GM12878 (cell line): ENCODE results near the gene RAD51B. TPM values are rescaled to one million over a fixed set of nuclear protein-coding genes. Genes with fewer than 3 reads are reported as not detected.

Experiments used
- CBX5 ChIP-seq: sonication (generic); IDR thresholded peaks from 2 replicates; pipeline ENCODE4 v1.6.1; 2016; ENCODE audit warnings: low read depth, moderate library complexity, mild to moderate bottlenecking, inconsistent platforms
- ETV6 ChIP-seq, 2 experiments: fragments of 450-650 bp in 1 of 2; IDR thresholded peaks in 1 of 2; conservative IDR thresholded peaks in 1 of 2; 2 replicates each; pipeline ENCODE4 v1.6.1; 2014; ENCODE audit warnings: antibody characterized with exemption in 1 of 2, borderline replicate concordance in 1 of 2, low read depth in 1 of 2, mild to moderate bottlenecking in 1 of 2, moderate library complexity in 1 of 2
- HCFC1 ChIP-seq: fragments of 150-350 bp; IDR thresholded peaks from 2 replicates; pipeline ENCODE4 v1.6.1; 2014; ENCODE audit warnings: low read length
- NR2C1 ChIP-seq: fragments of 450-650 bp; IDR thresholded peaks from 2 replicates; pipeline ENCODE4 v1.6.1; 2017; ENCODE audit warnings: antibody characterized with exemption, mild to moderate bottlenecking, moderate library complexity
- POLR2AphosphoS2 ChIP-seq: IDR thresholded peaks from 2 replicates; pipeline ENCODE4 v1.6.1; 2011; ENCODE audit warnings: low read depth, mild to moderate bottlenecking, low read length, improper control_type of control experiment, moderate library complexity
- RELA ChIP-seq: fragments of 450-650 bp; IDR thresholded peaks from 2 replicates; pipeline ENCODE4 v1.8.0; 2014; ENCODE audit warnings: borderline replicate concordance; ENCODE audit not compliant: partially characterized antibody
- SMC3 ChIP-seq: IDR thresholded peaks from 2 replicates; pipeline ENCODE4 v1.6.1; 2011; ENCODE audit warnings: low read length, improper control_type of control experiment, borderline replicate concordance
- ZSCAN29 ChIP-seq: fragments of 450-650 bp; IDR thresholded peaks from 2 replicates; pipeline ENCODE4 v1.6.1; 2017; ENCODE audit warnings: mild to moderate bottlenecking, moderate library complexity
- polyA plus RNA-seq, 11 experiments: library from polyadenylated mRNA; depleted of rRNA in 4 of 11; unstranded in 6 of 11; stranded (reverse) in 5 of 11; fragments of >200 nt; fragmentation: Nextera tagmentation in 4 of 11; fragmentation: Illumina TruSeq in 1 of 11; extraction: Ambion mirVana in 4 of 11; extraction: Trizol in 1 of 11; gene quantifications; 1 replicate in 1 of 11; 2 replicates in 10 of 11; pipeline versions ENCODE4 v1.2.1 to v1.2.3, GENCODE V29; 2011 to 2016; ENCODE audit warnings: inconsistent platforms in 2 of 11, missing spikeins in 2 of 11, low read depth in 1 of 11
- total RNA-seq, 4 experiments: library from RNA; depleted of rRNA in 3 of 4; stranded (reverse); fragments of >200 nt in 3 of 4; fragmentation: Illumina TruSeq in 1 of 4; extraction: Trizol in 1 of 4; gene quantifications; 2 replicates each; pipeline versions ENCODE4 v1.2.1 to v1.2.3, GENCODE V29; 2013 to 2021
- TF ChIP-seq, protein P1 (sequence below): fragments of 450-650 bp; IDR thresholded peaks from 2 replicates; pipeline ENCODE4 v1.6.1; 2017; ENCODE audit warnings: mild to moderate bottlenecking, moderate library complexity
- TF ChIP-seq, protein P2 (sequence below): fragments of 450-650 bp; IDR thresholded peaks from 2 replicates; pipeline ENCODE4 v1.6.1; 2017; ENCODE audit warnings: mild to moderate bottlenecking, moderate library complexity
- TF ChIP-seq, protein P3 (sequence below): IDR thresholded peaks from 2 replicates; pipeline ENCODE4 v1.6.1; 2011; ENCODE audit warnings: mild to moderate bottlenecking, low read depth, low read length, moderate library complexity; ENCODE audit not compliant: insufficient replicate concordance
- TF ChIP-seq, protein P4 (sequence below): fragments of 450-650 bp; IDR thresholded peaks from 2 replicates; pipeline ENCODE4 v1.6.1; 2016; ENCODE audit warnings: mild to moderate bottlenecking
- TF ChIP-seq, protein P5 (sequence below): IDR thresholded peaks from 2 replicates; pipeline ENCODE4 v1.6.1; 2012; ENCODE audit warnings: improper control_type of control experiment, low read depth, low read length; ENCODE audit not compliant: insufficient replicate concordance

RAD51B gene
- total and polyA plus RNA-seq, 10 of the 15 experiments (the other 5 are each of a cell fraction or from before 2014, with no cell fraction given) = 9.8 to 26.8 (median 21.3) TPM

DNA sequence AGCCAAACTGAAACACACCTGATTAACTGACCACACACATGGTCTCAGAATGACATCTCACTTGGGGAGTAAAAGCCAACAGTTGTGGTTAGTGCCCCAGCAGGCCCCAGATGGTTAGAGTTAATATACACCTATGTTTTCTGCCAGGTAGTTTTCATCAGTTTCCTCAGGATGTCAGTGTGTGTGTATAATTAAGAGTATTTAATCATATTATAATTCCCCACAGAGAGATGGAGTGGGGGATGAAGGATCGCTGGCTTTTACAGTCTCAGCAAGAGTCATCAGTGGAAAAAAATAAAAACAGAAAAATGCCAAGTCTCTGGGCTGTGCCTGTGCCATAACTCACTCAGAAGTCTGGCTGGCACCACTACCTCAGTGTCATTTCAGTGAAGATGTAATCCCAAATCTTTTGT lies 560.8 kb downstream of the RAD51B start (continued):
- TF ChIP-seq, protein P1, sequence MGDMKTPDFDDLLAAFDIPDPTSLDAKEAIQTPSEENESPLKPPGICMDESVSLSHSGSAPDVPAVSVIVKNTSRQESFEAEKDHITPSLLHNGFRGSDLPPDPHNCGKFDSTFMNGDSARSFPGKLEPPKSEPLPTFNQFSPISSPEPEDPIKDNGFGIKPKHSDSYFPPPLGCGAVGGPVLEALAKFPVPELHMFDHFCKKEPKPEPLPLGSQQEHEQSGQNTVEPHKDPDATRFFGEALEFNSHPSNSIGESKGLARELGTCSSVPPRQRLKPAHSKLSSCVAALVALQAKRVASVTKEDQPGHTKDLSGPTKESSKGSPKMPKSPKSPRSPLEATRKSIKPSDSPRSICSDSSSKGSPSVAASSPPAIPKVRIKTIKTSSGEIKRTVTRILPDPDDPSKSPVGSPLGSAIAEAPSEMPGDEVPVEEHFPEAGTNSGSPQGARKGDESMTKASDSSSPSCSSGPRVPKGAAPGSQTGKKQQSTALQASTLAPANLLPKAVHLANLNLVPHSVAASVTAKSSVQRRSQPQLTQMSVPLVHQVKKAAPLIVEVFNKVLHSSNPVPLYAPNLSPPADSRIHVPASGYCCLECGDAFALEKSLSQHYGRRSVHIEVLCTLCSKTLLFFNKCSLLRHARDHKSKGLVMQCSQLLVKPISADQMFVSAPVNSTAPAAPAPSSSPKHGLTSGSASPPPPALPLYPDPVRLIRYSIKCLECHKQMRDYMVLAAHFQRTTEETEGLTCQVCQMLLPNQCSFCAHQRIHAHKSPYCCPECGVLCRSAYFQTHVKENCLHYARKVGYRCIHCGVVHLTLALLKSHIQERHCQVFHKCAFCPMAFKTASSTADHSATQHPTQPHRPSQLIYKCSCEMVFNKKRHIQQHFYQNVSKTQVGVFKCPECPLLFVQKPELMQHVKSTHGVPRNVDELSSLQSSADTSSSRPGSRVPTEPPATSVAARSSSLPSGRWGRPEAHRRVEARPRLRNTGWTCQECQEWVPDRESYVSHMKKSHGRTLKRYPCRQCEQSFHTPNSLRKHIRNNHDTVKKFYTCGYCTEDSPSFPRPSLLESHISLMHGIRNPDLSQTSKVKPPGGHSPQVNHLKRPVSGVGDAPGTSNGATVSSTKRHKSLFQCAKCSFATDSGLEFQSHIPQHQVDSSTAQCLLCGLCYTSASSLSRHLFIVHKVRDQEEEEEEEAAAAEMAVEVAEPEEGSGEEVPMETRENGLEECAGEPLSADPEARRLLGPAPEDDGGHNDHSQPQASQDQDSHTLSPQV = peak; percentile 36; the same call in 1 of the 2 replicates
- TF ChIP-seq RELA (no peak), SMC3 (0 out of 2 replicates have a peak, but pooled peaks have one; percentile 40), HCFC1 (no peak), POLR2AphosphoS2 (0 out of 2 replicates have a peak, but pooled peaks have one; percentile 16), CBX5 (no peak), NR2C1 (no peak), ZSCAN29 (peak; percentile 43; the same call in 1 of the 2 replicates), ETV6 (conservative IDR thresholded peaks at IDR 0.05 in 1 of 2, IDR thresholded peaks at IDR 0.05 in 1 of 2; ENCODE audit: borderline replicate concordance in 1 of 2, low read depth in 1 of 2) (peak in 1 of 2 experiments; percentile 51; a peak in 1 of 4 replicates)
- TF ChIP-seq, protein P2, sequence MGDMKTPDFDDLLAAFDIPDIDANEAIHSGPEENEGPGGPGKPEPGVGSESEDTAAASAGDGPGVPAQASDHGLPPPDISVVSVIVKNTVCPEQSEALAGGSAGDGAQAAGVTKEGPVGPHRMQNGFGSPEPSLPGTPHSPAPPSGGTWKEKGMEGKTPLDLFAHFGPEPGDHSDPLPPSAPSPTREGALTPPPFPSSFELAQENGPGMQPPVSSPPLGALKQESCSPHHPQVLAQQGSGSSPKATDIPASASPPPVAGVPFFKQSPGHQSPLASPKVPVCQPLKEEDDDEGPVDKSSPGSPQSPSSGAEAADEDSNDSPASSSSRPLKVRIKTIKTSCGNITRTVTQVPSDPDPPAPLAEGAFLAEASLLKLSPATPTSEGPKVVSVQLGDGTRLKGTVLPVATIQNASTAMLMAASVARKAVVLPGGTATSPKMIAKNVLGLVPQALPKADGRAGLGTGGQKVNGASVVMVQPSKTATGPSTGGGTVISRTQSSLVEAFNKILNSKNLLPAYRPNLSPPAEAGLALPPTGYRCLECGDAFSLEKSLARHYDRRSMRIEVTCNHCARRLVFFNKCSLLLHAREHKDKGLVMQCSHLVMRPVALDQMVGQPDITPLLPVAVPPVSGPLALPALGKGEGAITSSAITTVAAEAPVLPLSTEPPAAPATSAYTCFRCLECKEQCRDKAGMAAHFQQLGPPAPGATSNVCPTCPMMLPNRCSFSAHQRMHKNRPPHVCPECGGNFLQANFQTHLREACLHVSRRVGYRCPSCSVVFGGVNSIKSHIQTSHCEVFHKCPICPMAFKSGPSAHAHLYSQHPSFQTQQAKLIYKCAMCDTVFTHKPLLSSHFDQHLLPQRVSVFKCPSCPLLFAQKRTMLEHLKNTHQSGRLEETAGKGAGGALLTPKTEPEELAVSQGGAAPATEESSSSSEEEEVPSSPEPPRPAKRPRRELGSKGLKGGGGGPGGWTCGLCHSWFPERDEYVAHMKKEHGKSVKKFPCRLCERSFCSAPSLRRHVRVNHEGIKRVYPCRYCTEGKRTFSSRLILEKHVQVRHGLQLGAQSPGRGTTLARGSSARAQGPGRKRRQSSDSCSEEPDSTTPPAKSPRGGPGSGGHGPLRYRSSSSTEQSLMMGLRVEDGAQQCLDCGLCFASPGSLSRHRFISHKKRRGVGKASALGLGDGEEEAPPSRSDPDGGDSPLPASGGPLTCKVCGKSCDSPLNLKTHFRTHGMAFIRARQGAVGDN = peak; percentile 94
- TF ChIP-seq, protein P3, sequence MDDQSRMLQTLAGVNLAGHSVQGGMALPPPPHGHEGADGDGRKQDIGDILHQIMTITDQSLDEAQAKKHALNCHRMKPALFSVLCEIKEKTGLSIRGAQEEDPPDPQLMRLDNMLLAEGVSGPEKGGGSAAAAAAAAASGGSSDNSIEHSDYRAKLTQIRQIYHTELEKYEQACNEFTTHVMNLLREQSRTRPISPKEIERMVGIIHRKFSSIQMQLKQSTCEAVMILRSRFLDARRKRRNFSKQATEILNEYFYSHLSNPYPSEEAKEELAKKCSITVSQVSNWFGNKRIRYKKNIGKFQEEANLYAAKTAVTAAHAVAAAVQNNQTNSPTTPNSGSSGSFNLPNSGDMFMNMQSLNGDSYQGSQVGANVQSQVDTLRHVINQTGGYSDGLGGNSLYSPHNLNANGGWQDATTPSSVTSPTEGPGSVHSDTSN = peak; percentile 5
- TF ChIP-seq, protein P4, sequence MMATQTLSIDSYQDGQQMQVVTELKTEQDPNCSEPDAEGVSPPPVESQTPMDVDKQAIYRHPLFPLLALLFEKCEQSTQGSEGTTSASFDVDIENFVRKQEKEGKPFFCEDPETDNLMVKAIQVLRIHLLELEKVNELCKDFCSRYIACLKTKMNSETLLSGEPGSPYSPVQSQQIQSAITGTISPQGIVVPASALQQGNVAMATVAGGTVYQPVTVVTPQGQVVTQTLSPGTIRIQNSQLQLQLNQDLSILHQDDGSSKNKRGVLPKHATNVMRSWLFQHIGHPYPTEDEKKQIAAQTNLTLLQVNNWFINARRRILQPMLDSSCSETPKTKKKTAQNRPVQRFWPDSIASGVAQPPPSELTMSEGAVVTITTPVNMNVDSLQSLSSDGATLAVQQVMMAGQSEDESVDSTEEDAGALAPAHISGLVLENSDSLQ = peak; percentile 40; the same call in 1 of the 2 replicates
- TF ChIP-seq, protein P5, sequence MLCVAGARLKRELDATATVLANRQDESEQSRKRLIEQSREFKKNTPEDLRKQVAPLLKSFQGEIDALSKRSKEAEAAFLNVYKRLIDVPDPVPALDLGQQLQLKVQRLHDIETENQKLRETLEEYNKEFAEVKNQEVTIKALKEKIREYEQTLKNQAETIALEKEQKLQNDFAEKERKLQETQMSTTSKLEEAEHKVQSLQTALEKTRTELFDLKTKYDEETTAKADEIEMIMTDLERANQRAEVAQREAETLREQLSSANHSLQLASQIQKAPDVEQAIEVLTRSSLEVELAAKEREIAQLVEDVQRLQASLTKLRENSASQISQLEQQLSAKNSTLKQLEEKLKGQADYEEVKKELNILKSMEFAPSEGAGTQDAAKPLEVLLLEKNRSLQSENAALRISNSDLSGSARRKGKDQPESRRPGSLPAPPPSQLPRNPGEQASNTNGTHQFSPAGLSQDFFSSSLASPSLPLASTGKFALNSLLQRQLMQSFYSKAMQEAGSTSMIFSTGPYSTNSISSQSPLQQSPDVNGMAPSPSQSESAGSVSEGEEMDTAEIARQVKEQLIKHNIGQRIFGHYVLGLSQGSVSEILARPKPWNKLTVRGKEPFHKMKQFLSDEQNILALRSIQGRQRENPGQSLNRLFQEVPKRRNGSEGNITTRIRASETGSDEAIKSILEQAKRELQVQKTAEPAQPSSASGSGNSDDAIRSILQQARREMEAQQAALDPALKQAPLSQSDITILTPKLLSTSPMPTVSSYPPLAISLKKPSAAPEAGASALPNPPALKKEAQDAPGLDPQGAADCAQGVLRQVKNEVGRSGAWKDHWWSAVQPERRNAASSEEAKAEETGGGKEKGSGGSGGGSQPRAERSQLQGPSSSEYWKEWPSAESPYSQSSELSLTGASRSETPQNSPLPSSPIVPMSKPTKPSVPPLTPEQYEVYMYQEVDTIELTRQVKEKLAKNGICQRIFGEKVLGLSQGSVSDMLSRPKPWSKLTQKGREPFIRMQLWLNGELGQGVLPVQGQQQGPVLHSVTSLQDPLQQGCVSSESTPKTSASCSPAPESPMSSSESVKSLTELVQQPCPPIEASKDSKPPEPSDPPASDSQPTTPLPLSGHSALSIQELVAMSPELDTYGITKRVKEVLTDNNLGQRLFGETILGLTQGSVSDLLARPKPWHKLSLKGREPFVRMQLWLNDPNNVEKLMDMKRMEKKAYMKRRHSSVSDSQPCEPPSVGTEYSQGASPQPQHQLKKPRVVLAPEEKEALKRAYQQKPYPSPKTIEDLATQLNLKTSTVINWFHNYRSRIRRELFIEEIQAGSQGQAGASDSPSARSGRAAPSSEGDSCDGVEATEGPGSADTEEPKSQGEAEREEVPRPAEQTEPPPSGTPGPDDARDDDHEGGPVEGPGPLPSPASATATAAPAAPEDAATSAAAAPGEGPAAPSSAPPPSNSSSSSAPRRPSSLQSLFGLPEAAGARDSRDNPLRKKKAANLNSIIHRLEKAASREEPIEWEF = no peak
